Measurements from ENCODE around the gene WDR73.

Gene WDR73

GRCh38 chr15:84631706-84632272 lies 22.3 kb downstream of the WDR73 start:
- Histone ChIP-seq H3K9me3 (no peaks in the 10 kb centered on the region), H3K27me3 (no peaks in the 10 kb centered on the region), H3K4me3 (ENCODE audit: low read depth, low read length) (peak overlapping the region; percentile 60), H3K36me3 (no peaks in the 10 kb centered on the region), H3K4me1 (peaks cover 4% of the 10 kb centered on the region; the same call in 1 of the 2 replicates)
- no peak for TF ChIP-seq CTCF (IDR thresholded peaks at IDR 0.05; ENCODE audit: low read depth, low read length)
- no peak for DNase-seq

DNA sequence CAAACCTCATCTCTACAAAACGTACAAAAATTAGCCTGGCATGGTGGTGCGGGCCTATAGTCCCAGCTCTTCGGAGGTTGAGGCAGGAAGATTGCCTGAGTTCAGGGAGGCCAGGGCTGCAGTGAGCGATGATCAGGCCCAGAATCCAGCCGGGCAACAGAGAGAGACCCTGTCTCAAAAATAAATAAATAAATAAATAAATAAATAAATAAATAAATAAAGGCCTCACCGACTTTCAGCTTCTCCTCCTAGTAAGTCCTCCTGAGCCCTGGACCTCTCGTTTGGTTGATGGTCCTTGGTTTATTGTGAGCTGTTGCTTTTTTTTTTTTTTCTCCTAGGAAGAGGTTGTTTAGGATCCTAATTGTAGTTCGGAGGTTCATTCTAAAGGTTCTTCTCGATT lies 25.1 kb downstream of the WDR73 start:
- peaks cover 4% of the 10 kb centered on the region; the same call in 1 of the 2 replicates for H3K4me1 ChIP-seq
- no peak overlapping the region for H3K4me3 ChIP-seq (ENCODE audit: low read depth, low read length)
- H3K9me3 ChIP-seq, result no peaks in the 10 kb centered on the region
- H3K27me3 ChIP-seq, result no peaks in the 10 kb centered on the region
- TF ChIP-seq CTCF (IDR thresholded peaks at IDR 0.05; ENCODE audit: low read depth, low read length), result no peak
- H3K36me3 ChIP-seq, result no peaks in the 10 kb centered on the region
- no peak for DNase-seq

- Histone ChIP-seq H3K4me3 (ENCODE audit: low read depth, low read length) (no peak overlapping the region), H3K9me3 (peaks cover 19% of the 10 kb centered on the region), H3K4me1 (no peaks in the 10 kb centered on the region), H3K36me3 (peaks cover 32% of the 10 kb centered on the region), H3K27me3 (no peaks in the 10 kb centered on the region)
- no peak for DNase-seq
- TF ChIP-seq CTCF (IDR thresholded peaks at IDR 0.05; ENCODE audit: low read depth, low read length), result no peak
Measured at GRCh38 chr15:84625123-84625522, 29.0 kb downstream of the WDR73 start.

GRCh38 chr15:84624359-84624758 lies 29.7 kb downstream of the WDR73 start:
- Histone ChIP-seq H3K27me3 (no peaks in the 10 kb centered on the region), H3K36me3 (peaks cover 32% of the 10 kb centered on the region), H3K4me1 (no peaks in the 10 kb centered on the region), H3K4me3 (ENCODE audit: low read depth, low read length) (no peak overlapping the region), H3K9me3 (peaks cover 19% of the 10 kb centered on the region)
- no peak for DNase-seq
- TF ChIP-seq CTCF (IDR thresholded peaks at IDR 0.05; ENCODE audit: low read depth, low read length), result no peak

DNA sequence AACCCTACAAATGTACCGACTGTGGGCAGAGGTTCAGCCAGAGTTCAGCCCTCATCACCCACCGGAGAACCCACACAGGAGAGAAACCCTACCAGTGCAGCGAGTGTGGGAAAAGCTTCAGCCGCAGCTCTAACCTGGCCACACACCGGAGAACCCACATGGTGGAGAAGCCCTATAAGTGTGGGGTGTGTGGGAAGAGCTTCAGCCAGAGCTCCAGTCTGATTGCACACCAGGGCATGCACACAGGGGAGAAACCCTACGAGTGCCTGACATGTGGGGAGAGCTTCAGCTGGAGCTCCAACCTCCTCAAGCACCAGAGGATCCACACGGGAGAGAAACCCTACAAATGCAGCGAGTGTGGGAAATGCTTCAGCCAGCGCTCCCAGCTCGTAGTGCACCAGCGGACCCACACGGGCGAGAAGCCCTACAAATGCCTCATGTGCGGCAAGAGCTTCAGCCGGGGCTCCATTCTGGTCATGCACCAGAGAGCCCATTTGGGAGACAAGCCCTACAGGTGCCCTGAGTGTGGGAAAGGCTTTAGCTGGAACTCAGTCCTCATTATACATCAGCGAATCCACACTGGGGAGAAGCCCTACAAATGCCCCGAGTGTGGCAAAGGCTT lies 32.6 kb downstream of the WDR73 start:
- peaks cover 19% of the 10 kb centered on the region for H3K9me3 ChIP-seq
- TF ChIP-seq CTCF (IDR thresholded peaks at IDR 0.05; ENCODE audit: low read depth, low read length), result no peak
- no peak for DNase-seq
- H3K4me1 ChIP-seq, result no peaks in the 10 kb centered on the region
- H3K4me3 ChIP-seq (ENCODE audit: low read depth, low read length), result no peak overlapping the region
- peaks cover 34% of the 10 kb centered on the region for H3K36me3 ChIP-seq
- H3K27me3 ChIP-seq, result no peaks in the 10 kb centered on the region

DNA sequence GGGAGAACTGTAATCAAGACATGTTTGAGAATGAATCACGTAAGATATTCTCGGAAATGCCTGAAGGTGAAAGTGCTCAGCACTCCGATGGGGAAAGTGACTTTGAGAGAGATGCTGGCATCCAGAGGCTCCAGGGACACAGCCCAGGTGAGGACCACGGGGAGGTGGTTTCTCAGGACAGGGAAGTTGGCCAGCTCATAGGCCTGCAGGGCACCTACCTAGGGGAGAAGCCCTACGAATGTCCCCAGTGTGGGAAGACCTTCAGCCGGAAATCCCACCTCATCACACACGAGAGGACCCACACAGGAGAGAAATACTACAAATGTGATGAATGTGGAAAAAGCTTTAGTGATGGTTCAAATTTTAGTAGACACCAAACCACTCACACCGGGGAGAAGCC lies 33.5 kb downstream of the WDR73 start:
- no peaks in the 10 kb centered on the region for H3K4me1 ChIP-seq
- H3K4me3 ChIP-seq (ENCODE audit: low read depth, low read length), result no peak overlapping the region
- TF ChIP-seq CTCF (IDR thresholded peaks at IDR 0.05; ENCODE audit: low read depth, low read length), result no peak
- peaks cover 19% of the 10 kb centered on the region for H3K9me3 ChIP-seq
- H3K27me3 ChIP-seq, result no peaks in the 10 kb centered on the region
- peaks cover 34% of the 10 kb centered on the region for H3K36me3 ChIP-seq
- DNase-seq, result no peak
